Measurements from ENCODE around the gene AFG3L2. TPM values are rescaled to one million over a fixed set of nuclear protein-coding genes. Genes with fewer than 3 reads are reported as not detected.

AFG3L2 gene
- total RNA-seq, 5 donors from 2014 or later (not counting 1 experiment from before 2014, with no cell fraction given) = 30.6 to 37.4 (median 36.3) TPM

DNA sequence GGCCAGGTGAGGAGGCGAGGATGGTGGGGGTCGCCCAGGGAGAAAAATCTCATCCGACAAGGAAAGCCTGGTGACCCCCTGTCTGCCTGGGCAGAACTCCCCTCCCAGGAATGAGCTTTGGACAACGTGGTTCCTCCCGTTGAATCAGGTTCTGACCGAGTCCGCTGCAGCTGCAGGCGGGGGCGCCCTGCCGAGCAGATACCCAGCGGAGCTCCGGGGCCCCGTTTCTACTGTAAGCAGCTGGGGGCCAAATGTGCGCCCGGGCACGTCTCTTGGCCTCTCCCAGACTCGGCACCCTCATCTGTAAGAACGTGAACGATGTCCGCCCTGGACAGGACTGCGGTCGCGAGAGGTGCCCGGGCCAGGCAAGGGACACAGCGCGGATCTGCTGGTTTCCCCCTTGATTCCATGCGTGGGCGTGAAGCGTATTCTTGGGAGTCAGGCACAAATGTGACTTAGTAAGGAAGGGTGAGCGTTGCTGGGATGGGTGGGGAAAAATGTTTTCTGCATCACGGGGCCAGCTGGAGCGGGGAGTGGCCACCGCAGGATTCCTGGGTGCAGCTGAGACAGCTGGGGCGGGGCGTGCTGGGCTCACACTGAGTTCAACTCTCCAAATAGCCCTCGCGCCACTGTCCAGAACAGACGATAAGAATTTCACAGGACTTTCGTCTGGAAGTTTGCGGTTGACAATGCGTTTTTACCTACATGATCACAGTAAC, 89.2 kb downstream of the AFG3L2 start:
- peaks cover 10 to 51% of the 10 kb centered on the region in 2 experiments for H3K27me3 ChIP-seq (replicated peaks in 1 of 2; ENCODE audit: control insufficient read depth in 2 of 2, extremely low read depth in 1 of 2, insufficient read depth in 2 of 2, low read length in 1 of 2)
- no peak for DNase-seq
- Mint-ChIP-seq H3K27ac (no peak overlapping the region), H3K9me3 (no peaks in the 10 kb centered on the region), H3K27me3 (peaks cover 19 to 59% of the 10 kb centered on the region in 2 donors), H3K36me3 (no peaks in the 10 kb centered on the region), H3K4me1 (peaks cover 0 to 7% (median 6%) of the 10 kb centered on the region in 3 donors), H3K4me3 (no peak overlapping the region)
- ATAC-seq (replicated peaks in 1 of 4) = no peak
- no peak overlapping the region for H3K27ac ChIP-seq (ENCODE audit: low read length)
- 8% methylated on average over 34 of the region's 41 CpGs for WGBS (ENCODE audit: insufficient coverage)
- H3K36me3 ChIP-seq (ENCODE audit: control insufficient read depth in 2 of 2, extremely low read depth in 1 of 2, insufficient read depth in 1 of 2, low read length in 1 of 2) = no peaks in the 10 kb centered on the region
- peaks cover 0 to 5% of the 10 kb centered on the region in 2 experiments for H3K4me1 ChIP-seq (ENCODE audit: control insufficient read depth in 1 of 2, extremely low read depth in 1 of 2, insufficient read depth in 2 of 2, low read length in 2 of 2)
- ChIA-PET POLR2A (no interaction called here), CTCF (no interaction called here)
- H3K9me3 ChIP-seq = no peaks in the 10 kb centered on the region
- H3K4me3 ChIP-seq (ENCODE audit: control insufficient read depth in 1 of 2, extremely low read depth in 1 of 2, low read length in 1 of 2) = no peak overlapping the region

GRCh38 chr18:12287131-12287681, 89.8 kb downstream of the AFG3L2 start:
- H3K36me3 ChIP-seq (ENCODE audit: control insufficient read depth in 2 of 2, extremely low read depth in 1 of 2, insufficient read depth in 1 of 2, low read length in 1 of 2) = no peaks in the 10 kb centered on the region
- Mint-ChIP-seq H3K4me3 (no peak overlapping the region), H3K27ac (no peak overlapping the region), H3K4me1 (peaks cover 0 to 7% (median 6%) of the 10 kb centered on the region in 3 donors), H3K36me3 (no peaks in the 10 kb centered on the region), H3K9me3 (no peaks in the 10 kb centered on the region), H3K27me3 (peaks cover 19 to 64% of the 10 kb centered on the region in 2 donors)
- WGBS (ENCODE audit: insufficient coverage) = 22% methylated on average over 32 of the region's 37 CpGs
- no peak overlapping the region for H3K4me3 ChIP-seq (ENCODE audit: control insufficient read depth in 1 of 2, extremely low read depth in 1 of 2, low read length in 1 of 2)
- H3K9me3 ChIP-seq = no peaks in the 10 kb centered on the region
- peaks cover 10 to 56% of the 10 kb centered on the region in 2 experiments for H3K27me3 ChIP-seq (replicated peaks in 1 of 2; ENCODE audit: control insufficient read depth in 2 of 2, extremely low read depth in 1 of 2, insufficient read depth in 2 of 2, low read length in 1 of 2)
- H3K4me1 ChIP-seq (ENCODE audit: control insufficient read depth in 1 of 2, extremely low read depth in 1 of 2, insufficient read depth in 2 of 2, low read length in 2 of 2) = peaks cover 0 to 5% of the 10 kb centered on the region in 2 experiments
- H3K27ac ChIP-seq (ENCODE audit: low read length) = no peak overlapping the region
- ATAC-seq (replicated peaks in 1 of 4) (no peak), DNase-seq (no peak)
- POLR2A ChIA-PET = no interaction called here
- CTCF ChIA-PET = no interaction called here

DNA sequence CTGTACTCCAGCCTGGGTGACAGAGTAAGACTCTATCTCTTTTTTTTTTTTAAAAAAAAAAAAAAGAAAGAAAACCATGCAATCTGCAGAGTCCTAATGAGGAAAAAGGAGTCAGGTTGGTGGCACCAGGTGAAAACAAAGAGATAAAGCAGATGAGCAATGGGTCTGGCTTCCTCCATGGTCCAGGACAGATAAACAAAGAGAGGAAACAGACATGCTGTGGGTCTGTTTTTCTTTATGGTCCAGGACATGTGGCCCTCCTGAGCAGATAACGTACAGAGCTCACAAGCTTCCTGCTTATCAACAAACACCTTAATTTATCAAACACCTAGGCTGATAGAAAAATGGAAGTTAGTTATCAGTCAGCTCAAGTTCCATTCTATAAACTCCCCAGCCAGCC, 93.4 kb downstream of the AFG3L2 start:
- no CpG with 5 or more reads among the region's 1 CpG for WGBS (ENCODE audit: insufficient coverage)
- H3K9me3 ChIP-seq = no peaks in the 10 kb centered on the region
- Mint-ChIP-seq H3K27me3 (peaks cover 8 to 43% of the 10 kb centered on the region in 2 donors), H3K4me3 (no peak overlapping the region), H3K27ac (no peak overlapping the region), H3K36me3 (no peaks in the 10 kb centered on the region), H3K9me3 (no peaks in the 10 kb centered on the region), H3K4me1 (peaks cover 0 to 4% (median 4%) of the 10 kb centered on the region in 3 donors)
- ChIA-PET CTCF (no interaction called here), POLR2A (no interaction called here)
- H3K4me1 ChIP-seq (ENCODE audit: control insufficient read depth in 1 of 2, extremely low read depth in 1 of 2, insufficient read depth in 2 of 2, low read length in 2 of 2) = peaks cover 0 to 5% of the 10 kb centered on the region in 2 experiments
- H3K36me3 ChIP-seq (ENCODE audit: control insufficient read depth in 2 of 2, extremely low read depth in 1 of 2, insufficient read depth in 1 of 2, low read length in 1 of 2) = no peaks in the 10 kb centered on the region
- ATAC-seq (replicated peaks in 1 of 4) = no peak
- no peak overlapping the region for H3K27ac ChIP-seq (ENCODE audit: low read length)
- H3K27me3 ChIP-seq (replicated peaks in 1 of 2; ENCODE audit: control insufficient read depth in 2 of 2, extremely low read depth in 1 of 2, insufficient read depth in 2 of 2, low read length in 1 of 2) = peaks cover under 1 to 47% of the 10 kb centered on the region in 2 experiments
- H3K4me3 ChIP-seq (ENCODE audit: control insufficient read depth in 1 of 2, extremely low read depth in 1 of 2, low read length in 1 of 2) = no peak overlapping the region
- no peak for DNase-seq

GRCh38 chr18:12283256-12283655, 93.8 kb downstream of the AFG3L2 start:
- Mint-ChIP-seq H3K27me3 (peaks cover 7 to 38% of the 10 kb centered on the region in 2 donors), H3K4me3 (no peak overlapping the region), H3K36me3 (no peaks in the 10 kb centered on the region), H3K27ac (no peak overlapping the region), H3K4me1 (peaks cover 0 to 4% (median 4%) of the 10 kb centered on the region in 3 donors), H3K9me3 (no peaks in the 10 kb centered on the region)
- H3K27me3 ChIP-seq (replicated peaks in 1 of 2; ENCODE audit: control insufficient read depth in 2 of 2, extremely low read depth in 1 of 2, insufficient read depth in 2 of 2, low read length in 1 of 2) = peaks cover 0 to 46% of the 10 kb centered on the region in 2 experiments
- no peaks in the 10 kb centered on the region for H3K36me3 ChIP-seq (ENCODE audit: control insufficient read depth in 2 of 2, extremely low read depth in 1 of 2, insufficient read depth in 1 of 2, low read length in 1 of 2)
- no peak for DNase-seq
- ATAC-seq (replicated peaks in 1 of 4) = no peak
- H3K4me1 ChIP-seq (ENCODE audit: control insufficient read depth in 1 of 2, extremely low read depth in 1 of 2, insufficient read depth in 2 of 2, low read length in 2 of 2) = peaks cover 0 to 5% of the 10 kb centered on the region in 2 experiments
- WGBS (ENCODE audit: insufficient coverage) = 100% methylated on average over 3 of the region's 6 CpGs
- H3K9me3 ChIP-seq = no peaks in the 10 kb centered on the region
- no peak overlapping the region for H3K4me3 ChIP-seq (ENCODE audit: control insufficient read depth in 1 of 2, extremely low read depth in 1 of 2, low read length in 1 of 2)
- no peak overlapping the region for H3K27ac ChIP-seq (ENCODE audit: low read length)
- CTCF ChIA-PET = no interaction called here
- POLR2A ChIA-PET = no interaction called here

DNA sequence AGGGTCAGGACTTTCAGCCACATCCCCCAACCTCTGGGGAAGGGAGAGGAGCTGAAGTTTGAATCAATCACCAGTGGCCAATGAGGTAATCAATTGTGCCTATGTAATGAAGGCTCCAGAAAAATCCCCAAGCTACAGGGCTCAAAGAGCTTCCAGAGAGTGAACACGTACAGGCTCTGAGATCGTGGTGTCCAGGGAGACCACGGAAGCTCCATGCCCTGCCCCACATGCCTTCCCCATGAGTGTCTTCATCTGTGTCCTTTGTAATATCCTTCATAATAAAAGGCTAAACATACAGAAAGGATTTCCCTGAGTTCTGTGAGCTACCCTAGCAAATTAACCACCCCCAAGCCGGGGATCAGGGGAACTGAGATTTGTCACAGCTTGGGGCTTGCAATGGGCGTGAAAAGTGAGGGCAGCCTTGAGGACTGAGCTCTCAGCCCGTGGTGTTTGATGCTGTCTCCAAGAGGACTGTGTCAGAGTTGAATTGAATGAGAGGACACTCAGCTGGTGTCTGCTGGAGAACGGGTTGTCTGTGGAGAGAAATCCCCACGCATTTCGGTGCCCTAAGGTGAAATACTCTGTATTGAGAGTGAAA, 94.5 kb downstream of the AFG3L2 start:
- H3K4me1 Mint-ChIP-seq = no peaks in the 10 kb centered on the region
- no peak overlapping the region for H3K27ac ChIP-seq (ENCODE audit: low read length)
- H3K36me3 ChIP-seq (ENCODE audit: control insufficient read depth in 2 of 2, extremely low read depth in 1 of 2, insufficient read depth in 1 of 2, low read length in 1 of 2) = no peaks in the 10 kb centered on the region
- H3K4me3 Mint-ChIP-seq = no peak overlapping the region
- peaks cover 7 to 31% of the 10 kb centered on the region in 2 donors for H3K27me3 Mint-ChIP-seq
- ChIA-PET CTCF (interaction anchor here in 1 of 2 donors (0.5 kb wide), 1 partner anchor 202 kb away, joined by 3 read pairs; no protein-coding TSS in a partner anchor), POLR2A (no interaction called here)
- no peaks in the 10 kb centered on the region for H3K9me3 ChIP-seq
- H3K27ac Mint-ChIP-seq = no peak overlapping the region
- no peaks in the 10 kb centered on the region for H3K36me3 Mint-ChIP-seq
- H3K9me3 Mint-ChIP-seq = no peaks in the 10 kb centered on the region
- no peak overlapping the region for H3K4me3 ChIP-seq (ENCODE audit: control insufficient read depth in 1 of 2, extremely low read depth in 1 of 2, low read length in 1 of 2)
- no peaks in the 10 kb centered on the region for H3K4me1 ChIP-seq (ENCODE audit: control insufficient read depth in 1 of 2, extremely low read depth in 1 of 2, insufficient read depth in 2 of 2, low read length in 2 of 2)
- 79% methylated on average over 7 of the region's 9 CpGs for WGBS (ENCODE audit: insufficient coverage)
- DNase-seq (no peak), ATAC-seq (replicated peaks in 1 of 4) (no peak)
- H3K27me3 ChIP-seq (replicated peaks in 1 of 2; ENCODE audit: control insufficient read depth in 2 of 2, extremely low read depth in 1 of 2, insufficient read depth in 2 of 2, low read length in 1 of 2) = peaks cover 0 to 39% of the 10 kb centered on the region in 2 experiments

- H3K4me3 ChIP-seq (ENCODE audit: control insufficient read depth in 1 of 2, extremely low read depth in 1 of 2, low read length in 1 of 2) = no peak overlapping the region
- ATAC-seq (replicated peaks in 1 of 4) (no peak), DNase-seq (no peak)
- H3K27ac Mint-ChIP-seq = no peak overlapping the region
- H3K27me3 Mint-ChIP-seq = peaks cover 7 to 35% of the 10 kb centered on the region in 2 donors
- no peaks in the 10 kb centered on the region for H3K4me1 ChIP-seq (ENCODE audit: control insufficient read depth in 1 of 2, extremely low read depth in 1 of 2, insufficient read depth in 2 of 2, low read length in 2 of 2)
- no peak overlapping the region for H3K27ac ChIP-seq (ENCODE audit: low read length)
- no peak overlapping the region for H3K4me3 Mint-ChIP-seq
- ChIA-PET POLR2A (no interaction called here), CTCF (interaction anchor here in 1 of 2 donors (0.5 kb wide), 1 partner anchor 203 kb away, joined by 3 read pairs; no protein-coding TSS in a partner anchor)
- H3K36me3 Mint-ChIP-seq = no peaks in the 10 kb centered on the region
- H3K4me1 Mint-ChIP-seq = no peaks in the 10 kb centered on the region
- H3K27me3 ChIP-seq (replicated peaks in 1 of 2; ENCODE audit: control insufficient read depth in 2 of 2, extremely low read depth in 1 of 2, insufficient read depth in 2 of 2, low read length in 1 of 2) = peaks cover 0 to 36% of the 10 kb centered on the region in 2 experiments
- no CpG with 5 or more reads among the region's 1 CpG for WGBS (ENCODE audit: insufficient coverage)
- H3K9me3 ChIP-seq = no peaks in the 10 kb centered on the region
- no peaks in the 10 kb centered on the region for H3K9me3 Mint-ChIP-seq
- no peaks in the 10 kb centered on the region for H3K36me3 ChIP-seq (ENCODE audit: control insufficient read depth in 2 of 2, extremely low read depth in 1 of 2, insufficient read depth in 1 of 2, low read length in 1 of 2)
Measured at GRCh38 chr18:12281861-12282260, 95.2 kb downstream of the AFG3L2 start.

Data from T-cell (primary cell).